Esophagus muscularis mucosa (tissue), 3 donors: ENCODE data around the gene MARCO.

Source experiments
- POLR2AphosphoS5 ChIP-seq, 2 donors: sonication (generic); formaldehyde crosslinking; IDR thresholded peaks; one replicate each; pipeline ENCODE4 v1.6.1; 2017; ENCODE audit warnings: antibody characterized with exemption in 2 of 2
- TF ChIP-seq, protein P1 (sequence below), 3 experiments: fragments of 200-600 bp in 2 of 3; fragments of 450-650 bp in 1 of 3; sonication (generic) in 2 of 3; IDR thresholded peaks; one replicate each; pipeline ENCODE4 v1.5.1; 2017 to 2019; ENCODE audit warnings: antibody characterized with exemption in 3 of 3, mild to moderate bottlenecking in 2 of 3, moderate library complexity in 1 of 3

DNA sequence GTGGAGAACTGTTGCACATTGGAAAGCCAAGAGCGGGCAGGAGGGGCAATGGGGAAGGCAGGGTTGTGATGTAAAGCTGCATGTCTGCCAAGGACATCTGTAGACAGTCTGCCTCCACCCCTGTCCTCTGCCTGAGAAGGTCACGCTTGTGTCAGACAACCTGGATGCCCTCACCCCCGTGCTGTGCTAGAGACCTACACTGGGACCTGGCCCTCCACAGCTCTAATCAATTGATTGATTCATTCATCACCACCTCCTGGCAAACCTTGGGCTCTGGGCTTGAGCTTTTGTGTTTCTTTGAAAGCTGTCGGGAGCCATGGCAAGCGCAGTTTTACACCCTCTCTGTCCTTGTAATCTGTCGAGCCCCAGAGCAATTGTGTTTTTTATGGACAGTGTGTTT, 41.1 kb downstream of the MARCO start:
- TF ChIP-seq POLR2AphosphoS5 (IDR thresholded peaks at IDR 0.05) = no peak
- TF ChIP-seq, protein P1, sequence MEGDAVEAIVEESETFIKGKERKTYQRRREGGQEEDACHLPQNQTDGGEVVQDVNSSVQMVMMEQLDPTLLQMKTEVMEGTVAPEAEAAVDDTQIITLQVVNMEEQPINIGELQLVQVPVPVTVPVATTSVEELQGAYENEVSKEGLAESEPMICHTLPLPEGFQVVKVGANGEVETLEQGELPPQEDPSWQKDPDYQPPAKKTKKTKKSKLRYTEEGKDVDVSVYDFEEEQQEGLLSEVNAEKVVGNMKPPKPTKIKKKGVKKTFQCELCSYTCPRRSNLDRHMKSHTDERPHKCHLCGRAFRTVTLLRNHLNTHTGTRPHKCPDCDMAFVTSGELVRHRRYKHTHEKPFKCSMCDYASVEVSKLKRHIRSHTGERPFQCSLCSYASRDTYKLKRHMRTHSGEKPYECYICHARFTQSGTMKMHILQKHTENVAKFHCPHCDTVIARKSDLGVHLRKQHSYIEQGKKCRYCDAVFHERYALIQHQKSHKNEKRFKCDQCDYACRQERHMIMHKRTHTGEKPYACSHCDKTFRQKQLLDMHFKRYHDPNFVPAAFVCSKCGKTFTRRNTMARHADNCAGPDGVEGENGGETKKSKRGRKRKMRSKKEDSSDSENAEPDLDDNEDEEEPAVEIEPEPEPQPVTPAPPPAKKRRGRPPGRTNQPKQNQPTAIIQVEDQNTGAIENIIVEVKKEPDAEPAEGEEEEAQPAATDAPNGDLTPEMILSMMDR (IDR thresholded peaks at IDR 0.05) = no peak
